Activated naive CD8-positive, alpha-beta T cell treated with anti-CD3 and anti-CD28 coated beads, Interleukin-2, amount 50 U/mL, for 16 hours (primary cell): ENCODE results near the gene HYCC1.

Experiments
- DNase-seq: peaks from one replicate; pipeline ENCODE4 v3.0.0-alpha.2; 2020; ENCODE audit warnings: low read depth, low spot score

Gene HYCC1

GRCh38 chr7:23016345-23017253 lies 2.7 kb upstream of the HYCC1 start:
- DNase-seq = no peak

- no peak for DNase-seq
Observed at GRCh38 chr7:23014681-23015080, 751 bp upstream of the HYCC1 start.

GRCh38 chr7:23012908-23013714 lies 819 bp downstream of the HYCC1 start:
- DNase-seq = no peak

GRCh38 chr7:23012186-23012585 lies 1.7 kb downstream of the HYCC1 start:
- DNase-seq = no peak

GRCh38 chr7:23011222-23011924 lies 2.6 kb downstream of the HYCC1 start:
- DNase-seq = no peak

- DNase-seq = no peak
Observed at GRCh38 chr7:23009303-23009702, 4.6 kb downstream of the HYCC1 start.

- no peak for DNase-seq
Observed at GRCh38 chr7:23004247-23004520, 9.7 kb downstream of the HYCC1 start.

- DNase-seq = no peak
Observed at GRCh38 chr7:23003505-23004246, 10.3 kb downstream of the HYCC1 start.

- no peak for DNase-seq
Observed at GRCh38 chr7:23002698-23003097, 11.2 kb downstream of the HYCC1 start.

- no peak for DNase-seq
Observed at GRCh38 chr7:23001610-23002009, 12.3 kb downstream of the HYCC1 start.

- DNase-seq = no peak
Observed at GRCh38 chr7:23000597-23001360, 13.2 kb downstream of the HYCC1 start.

- no peak for DNase-seq
Observed at GRCh38 chr7:22998519-22998896, 15.4 kb downstream of the HYCC1 start.

- no peak for DNase-seq
Observed at GRCh38 chr7:22997871-22998518, 15.9 kb downstream of the HYCC1 start.

- DNase-seq = no peak
Observed at GRCh38 chr7:22996470-22996869, 17.5 kb downstream of the HYCC1 start.

GRCh38 chr7:22995011-22995410 lies 18.9 kb downstream of the HYCC1 start:
- no peak for DNase-seq

GRCh38 chr7:22992874-22993840 lies 20.8 kb downstream of the HYCC1 start:
- DNase-seq = no peak

- DNase-seq = no peak
Observed at GRCh38 chr7:22990588-22990949, 23.4 kb downstream of the HYCC1 start.

GRCh38 chr7:22989643-22990587 lies 24.0 kb downstream of the HYCC1 start:
- DNase-seq = no peak
